Brain microvascular endothelial cell (primary cell): Measurements from ENCODE around the gene TRABD.

Experiments used
- DNase-seq: peaks from one replicate; pipeline ENCODE4 v3.0.0-alpha.2; 2020
- H3K27ac ChIP-seq: fragments of 250-450 bp; sonication (Bioruptor Pico); 2 replicates; pipeline ENCODE4 v1.5.1; 2020; ENCODE audit warnings: mild to moderate bottlenecking, moderate library complexity
- H3K27me3 ChIP-seq: fragments of 250-450 bp; sonication (Bioruptor Pico); replicated peaks from 2 replicates; pipeline ENCODE4 v1.5.1; 2020; ENCODE audit warnings: mild to moderate bottlenecking
- H3K36me3 ChIP-seq: fragments of 250-450 bp; sonication (Bioruptor Pico); replicated peaks from 2 replicates; pipeline ENCODE4 v1.5.1; 2020; ENCODE audit warnings: mild to moderate bottlenecking
- H3K4me3 ChIP-seq: 2 replicates; pipeline ENCODE4 v1.5.1; 2011; ENCODE audit warnings: low read depth, mild to moderate bottlenecking, control low read depth, low read length, moderate library complexity
- CTCF ChIP-seq: IDR thresholded peaks from 2 replicates; pipeline ENCODE4 v1.5.1; 2011; ENCODE audit warnings: low read depth, mild to moderate bottlenecking, moderate library complexity, low read length, control low read depth, inconsistent platforms; ENCODE audit errors: missing control alignments
- in situ Hi-C: cut with HindIII; loops from 2 replicates; pipeline ENCODE4 v1.10.0; 2017; ENCODE audit warnings: low sequenced_read_pairs, low pct_ligation_motif_present

TRABD gene

GRCh38 chr22:50221410-50222300 is 35.9 kb downstream of the TRABD start:
- DNase-seq = no peak
- no peak for TF ChIP-seq CTCF
- in situ Hi-C loops = no loop called here
- Histone ChIP-seq H3K27ac (no peak overlapping the region), H3K4me3 (no peak overlapping the region), H3K27me3 (no peaks in the 10 kb centered on the region), H3K36me3 (peaks cover 75% of the 10 kb centered on the region)

GRCh38 chr22:50222508-50222907 is 36.8 kb downstream of the TRABD start:
- in situ Hi-C loops = no loop called here
- no peaks in the 10 kb centered on the region for H3K27me3 ChIP-seq
- DNase-seq = no peak
- H3K36me3 ChIP-seq = peaks cover 70% of the 10 kb centered on the region
- TF ChIP-seq CTCF = no peak
- no peak overlapping the region for H3K27ac ChIP-seq
- no peak overlapping the region for H3K4me3 ChIP-seq

GRCh38 chr22:50224071-50224470 is 38.4 kb downstream of the TRABD start:
- peaks cover 60% of the 10 kb centered on the region for H3K36me3 ChIP-seq
- no peak overlapping the region for H3K27ac ChIP-seq
- H3K4me3 ChIP-seq = no peak overlapping the region
- H3K27me3 ChIP-seq = no peaks in the 10 kb centered on the region
- in situ Hi-C loops = no loop called here
- DNase-seq = no peak
- TF ChIP-seq CTCF = no peak

GRCh38 chr22:50225200-50225969 is 39.7 kb downstream of the TRABD start:
- no peaks in the 10 kb centered on the region for H3K27me3 ChIP-seq
- no peak for TF ChIP-seq CTCF
- H3K27ac ChIP-seq = no peak overlapping the region
- peaks cover 53% of the 10 kb centered on the region for H3K36me3 ChIP-seq
- no peak for DNase-seq
- no peak overlapping the region for H3K4me3 ChIP-seq
- in situ Hi-C loops = no loop called here

- no peak overlapping the region for H3K4me3 ChIP-seq
- in situ Hi-C loops = no loop called here
- H3K27me3 ChIP-seq = no peaks in the 10 kb centered on the region
- H3K36me3 ChIP-seq = peaks cover 49% of the 10 kb centered on the region
- no peak for TF ChIP-seq CTCF
- no peak for DNase-seq
- H3K27ac ChIP-seq = no peak overlapping the region
These were observed 40.6 kb downstream of the TRABD start for GRCh38 chr22:50226063-50226874.
